Mesendoderm (in vitro differentiated cells): ENCODE data around the gene RYR2.

Experiments
- DNase-seq: peaks from one replicate; pipeline ENCODE4 v3.0.0; 2013
- H2AK5ac ChIP-seq: 2 replicates; pipeline ENCODE4 v1.6.1; 2013; ENCODE audit warnings: low read length, inconsistent platforms
- H2BK120ac ChIP-seq: 2 replicates; pipeline ENCODE4 v1.6.1; 2013; ENCODE audit warnings: low read depth, mild to moderate bottlenecking, low read length, moderate library complexity, mixed read lengths
- H2BK15ac ChIP-seq: replicated peaks from 2 replicates; pipeline ENCODE4 v1.6.1; 2013; ENCODE audit warnings: low read depth, mild to moderate bottlenecking, moderate library complexity
- H2BK5ac ChIP-seq: 2 replicates; pipeline ENCODE4 v1.6.1; 2013; ENCODE audit warnings: low read length, inconsistent platforms
- H3K18ac ChIP-seq: 2 replicates; pipeline ENCODE4 v1.6.1; 2013; ENCODE audit warnings: mild to moderate bottlenecking, low read length, mixed read lengths
- H3K23ac ChIP-seq: one replicate; pipeline ENCODE4 v1.6.1; 2013; ENCODE audit warnings: low read length
- H3K27ac ChIP-seq: 2 replicates; pipeline ENCODE4 v1.5.1; 2013; ENCODE audit warnings: low read depth, mild to moderate bottlenecking, inconsistent platforms, low read length, moderate library complexity
- H3K27me3 ChIP-seq: 2 replicates; pipeline ENCODE4 v1.6.1; 2013; ENCODE audit warnings: low read length, control low read depth, mild to moderate bottlenecking, inconsistent platforms; ENCODE audit not compliant: insufficient read depth, poor library complexity
- H3K36me3 ChIP-seq: 2 replicates; pipeline ENCODE4 v1.6.1; 2013; ENCODE audit warnings: low read length, inconsistent platforms; ENCODE audit not compliant: control insufficient read depth, insufficient read depth
- H3K4ac ChIP-seq: one replicate; pipeline ENCODE4 v1.6.1; 2013; ENCODE audit warnings: low read depth, mild to moderate bottlenecking, low read length, moderate library complexity
- H3K4me1 ChIP-seq: 2 replicates; pipeline ENCODE4 v1.6.1; 2013; ENCODE audit warnings: low read depth, low read length, inconsistent platforms; ENCODE audit not compliant: control insufficient read depth
- H3K4me2 ChIP-seq: 2 replicates; pipeline ENCODE4 v1.6.1; 2013; ENCODE audit warnings: low read length
- H3K4me3 ChIP-seq: 2 replicates; pipeline ENCODE4 v1.5.1; 2013; ENCODE audit warnings: mild to moderate bottlenecking, low read length
- H3K56ac ChIP-seq: one replicate; pipeline ENCODE4 v1.6.1; 2013; ENCODE audit warnings: low read length
- H3K79me1 ChIP-seq: 2 replicates; pipeline ENCODE4 v1.6.1; 2013; ENCODE audit warnings: low read length, inconsistent platforms
- H3K79me2 ChIP-seq: 2 replicates; pipeline ENCODE4 v1.6.1; 2013; ENCODE audit warnings: mild to moderate bottlenecking, low read length; ENCODE audit not compliant: control insufficient read depth, insufficient read depth
- H3K9ac ChIP-seq: 2 replicates; pipeline ENCODE4 v1.6.1; 2013; ENCODE audit warnings: low read length, inconsistent platforms
- H4K5ac ChIP-seq: one replicate; pipeline ENCODE4 v1.6.1; 2013; ENCODE audit warnings: low read length
- H4K8ac ChIP-seq: one replicate; pipeline ENCODE4 v1.6.1; 2013; ENCODE audit warnings: low read depth, mild to moderate bottlenecking, control low read depth, low read length, moderate library complexity
- WGBS: extraction: QIAGEN DNeasy Blood & Tissue Kit; methylation state at CpG from one replicate; pipeline ENCODE4 v1.1.7; 2013; ENCODE audit warnings: low lambda C conversion rate, missing lambda C conversion rate; ENCODE audit not compliant: insufficient coverage; ENCODE audit errors: extremely low coverage; 5-methylcytosine and 5-hydroxymethylcytosine counted together

The RYR2 gene

DNA sequence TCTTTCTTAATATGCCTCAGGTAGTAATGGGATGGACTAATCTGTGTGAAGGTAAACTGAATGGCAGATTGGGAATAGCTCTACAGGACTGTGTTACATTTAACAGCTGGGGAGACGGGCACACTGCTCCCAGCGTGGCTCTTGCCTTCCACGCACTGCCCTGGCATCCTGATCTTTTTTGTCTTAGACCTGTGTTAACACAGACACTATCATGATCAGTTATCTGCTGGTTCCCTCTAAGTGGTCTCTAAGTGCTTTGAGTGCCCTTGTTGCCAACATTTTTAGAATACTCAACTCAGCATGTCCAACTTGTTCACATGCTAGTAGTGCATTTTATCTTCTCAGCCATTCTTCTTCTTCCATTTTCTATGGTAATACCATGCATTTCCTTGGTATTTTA lies 208.1 kb downstream of the RYR2 start:
- no peak overlapping the region for H3K9ac ChIP-seq
- H3K79me1 ChIP-seq: no peaks in the 10 kb centered on the region
- H3K36me3 ChIP-seq: no peaks in the 10 kb centered on the region
- H2BK5ac ChIP-seq: no peak overlapping the region
- no CpG with 5 or more reads among the region's 3 CpGs for WGBS
- no peak overlapping the region for H2AK5ac ChIP-seq
- H3K18ac ChIP-seq: no peak overlapping the region
- no peaks in the 10 kb centered on the region for H3K27me3 ChIP-seq
- H3K79me2 ChIP-seq: no peaks in the 10 kb centered on the region
- no peak overlapping the region for H3K23ac ChIP-seq
- H4K5ac ChIP-seq: no peak overlapping the region
- no peak overlapping the region for H3K56ac ChIP-seq
- H3K4me3 ChIP-seq: no peak overlapping the region
- H3K4me2 ChIP-seq: no peak overlapping the region
- no peak overlapping the region for H2BK120ac ChIP-seq
- DNase-seq: no peak
- H2BK15ac ChIP-seq: no peak overlapping the region
- H3K4ac ChIP-seq: no peak overlapping the region
- H3K27ac ChIP-seq: no peak overlapping the region
- no peak overlapping the region for H4K8ac ChIP-seq
- H3K4me1 ChIP-seq: no peaks in the 10 kb centered on the region

DNA sequence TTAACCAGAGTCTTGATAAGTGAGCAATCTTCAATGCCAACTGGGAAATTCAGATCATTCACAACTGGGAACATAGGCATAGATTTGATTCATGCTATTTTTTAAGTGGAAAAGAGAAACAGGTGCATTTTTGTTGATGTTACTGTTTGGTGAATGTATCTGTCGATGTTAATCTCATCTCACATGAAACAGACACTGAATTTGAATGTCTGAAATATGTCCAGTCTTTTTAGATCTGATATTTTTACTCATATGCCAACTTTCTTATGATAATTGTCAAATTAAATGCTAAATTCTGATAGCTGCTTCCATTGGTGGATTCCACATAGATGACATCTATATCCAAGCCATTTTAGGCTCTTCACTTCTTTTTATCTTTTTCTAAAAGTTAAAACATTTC lies 213.1 kb downstream of the RYR2 start:
- H3K9ac ChIP-seq: no peak overlapping the region
- H4K8ac ChIP-seq: no peak overlapping the region
- no peak for DNase-seq
- no peak overlapping the region for H2BK120ac ChIP-seq
- H3K36me3 ChIP-seq: no peaks in the 10 kb centered on the region
- no peak overlapping the region for H3K56ac ChIP-seq
- no peak overlapping the region for H4K5ac ChIP-seq
- H3K4me2 ChIP-seq: no peak overlapping the region
- H3K27ac ChIP-seq: no peak overlapping the region
- no peak overlapping the region for H3K4ac ChIP-seq
- H2BK15ac ChIP-seq: no peak overlapping the region
- WGBS: no CpG with 5 or more reads among the region's 1 CpG
- H3K79me1 ChIP-seq: peaks cover 2% of the 10 kb centered on the region
- no peaks in the 10 kb centered on the region for H3K27me3 ChIP-seq
- no peak overlapping the region for H3K4me3 ChIP-seq
- peaks cover 3% of the 10 kb centered on the region for H3K79me2 ChIP-seq
- no peak overlapping the region for H3K23ac ChIP-seq
- H2BK5ac ChIP-seq: no peak overlapping the region
- H3K18ac ChIP-seq: no peak overlapping the region
- H2AK5ac ChIP-seq: no peak overlapping the region
- H3K4me1 ChIP-seq: no peaks in the 10 kb centered on the region

DNA sequence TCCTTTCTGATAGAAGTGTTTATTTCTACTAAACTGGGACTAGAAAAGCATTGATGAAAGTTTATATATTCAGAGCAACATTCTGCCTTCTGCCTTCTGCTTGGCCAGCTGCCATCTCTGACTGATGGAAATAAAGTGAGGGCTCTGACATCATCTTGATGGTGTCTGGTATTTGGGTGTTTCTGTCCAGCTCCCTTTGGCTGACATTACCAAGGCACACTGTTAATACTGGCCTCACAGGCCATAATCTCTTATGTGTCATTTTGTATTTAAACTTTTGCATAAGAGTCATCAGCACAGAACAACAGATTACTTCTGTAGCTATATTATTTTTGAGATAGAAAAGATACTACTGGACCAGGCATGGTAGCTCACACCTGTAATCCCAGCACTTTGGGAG lies 216.9 kb downstream of the RYR2 start:
- Histone ChIP-seq H3K56ac (no peak overlapping the region), H2BK120ac (no peak overlapping the region), H2BK15ac (no peak overlapping the region), H3K79me2 (peaks cover 3% of the 10 kb centered on the region), H3K27ac (no peak overlapping the region), H3K4me3 (no peak overlapping the region), H2AK5ac (no peak overlapping the region), H3K79me1 (peaks cover 2% of the 10 kb centered on the region), H3K9ac (no peak overlapping the region), H3K18ac (no peak overlapping the region), H3K23ac (no peak overlapping the region), H3K4me1 (no peaks in the 10 kb centered on the region), H2BK5ac (no peak overlapping the region), H4K5ac (no peak overlapping the region), H3K4ac (no peak overlapping the region), H3K36me3 (no peaks in the 10 kb centered on the region), H3K27me3 (no peaks in the 10 kb centered on the region), H3K4me2 (no peak overlapping the region), H4K8ac (no peak overlapping the region)
- DNase-seq: no peak

DNA sequence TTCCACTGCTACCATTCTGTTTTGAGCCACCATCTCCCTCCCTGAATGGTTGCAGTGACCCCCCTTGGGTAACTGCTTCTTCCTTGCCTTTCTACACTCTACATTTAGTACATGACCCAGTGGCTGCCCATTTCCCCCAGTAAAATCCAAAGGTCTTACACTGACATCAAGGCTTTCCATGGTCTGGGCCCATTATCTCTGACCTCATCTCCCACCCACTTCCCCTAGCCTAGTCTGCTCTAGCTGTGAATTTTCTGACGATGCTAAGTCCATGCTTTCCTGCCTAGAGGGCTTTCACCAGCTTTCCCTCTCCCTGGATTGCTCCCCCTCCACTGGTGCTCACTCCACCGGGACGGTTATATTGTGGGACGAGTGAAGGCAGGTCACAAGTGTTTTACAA lies 219.2 kb downstream of the RYR2 start:
- Histone ChIP-seq H3K36me3 (no peaks in the 10 kb centered on the region), H3K23ac (no peak overlapping the region), H3K9ac (no peak overlapping the region), H3K4ac (no peak overlapping the region), H3K56ac (no peak overlapping the region), H3K18ac (no peak overlapping the region), H2BK15ac (no peak overlapping the region), H3K4me1 (no peaks in the 10 kb centered on the region), H4K5ac (no peak overlapping the region), H3K4me3 (no peak overlapping the region), H3K79me1 (peaks cover 2% of the 10 kb centered on the region), H3K4me2 (no peak overlapping the region), H3K27ac (no peak overlapping the region), H2AK5ac (no peak overlapping the region), H3K79me2 (peaks cover 3% of the 10 kb centered on the region), H3K27me3 (no peaks in the 10 kb centered on the region), H2BK5ac (no peak overlapping the region), H4K8ac (no peak overlapping the region), H2BK120ac (no peak overlapping the region)
- WGBS: no CpG with 5 or more reads among the region's 4 CpGs
- DNase-seq: peak; percentile 15

DNA sequence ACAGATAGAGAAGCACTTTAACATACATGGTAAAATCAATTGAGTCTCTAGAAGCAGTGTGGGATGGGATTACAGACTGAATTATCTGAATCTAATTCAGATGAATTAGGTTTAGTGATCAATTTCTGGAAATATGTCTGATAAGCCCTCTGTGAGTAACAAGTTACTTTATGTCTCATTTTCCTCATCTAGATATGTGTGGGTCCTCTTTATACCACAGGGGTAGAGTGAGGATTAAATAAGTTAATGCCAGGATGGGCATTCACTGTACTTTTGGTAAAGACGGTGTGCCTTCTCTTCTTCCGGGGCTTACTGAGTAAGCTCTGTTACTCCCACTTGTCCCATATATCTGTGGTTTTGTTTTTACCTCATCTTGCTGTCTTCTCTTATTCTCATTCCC lies 225.8 kb downstream of the RYR2 start:
- Histone ChIP-seq H3K79me2 (no peaks in the 10 kb centered on the region), H4K5ac (no peak overlapping the region), H3K9ac (no peak overlapping the region), H3K23ac (no peak overlapping the region), H3K4me2 (no peak overlapping the region), H2BK5ac (no peak overlapping the region), H3K4me3 (no peak overlapping the region), H4K8ac (no peak overlapping the region), H2AK5ac (no peak overlapping the region), H3K27ac (no peak overlapping the region), H2BK120ac (no peak overlapping the region), H3K56ac (no peak overlapping the region), H3K18ac (no peak overlapping the region), H2BK15ac (no peak overlapping the region), H3K27me3 (no peaks in the 10 kb centered on the region), H3K4ac (no peak overlapping the region), H3K4me1 (no peaks in the 10 kb centered on the region), H3K36me3 (no peaks in the 10 kb centered on the region), H3K79me1 (no peaks in the 10 kb centered on the region)
- WGBS: no CpG with 5 or more reads among the region's 2 CpGs
- no peak for DNase-seq

DNA sequence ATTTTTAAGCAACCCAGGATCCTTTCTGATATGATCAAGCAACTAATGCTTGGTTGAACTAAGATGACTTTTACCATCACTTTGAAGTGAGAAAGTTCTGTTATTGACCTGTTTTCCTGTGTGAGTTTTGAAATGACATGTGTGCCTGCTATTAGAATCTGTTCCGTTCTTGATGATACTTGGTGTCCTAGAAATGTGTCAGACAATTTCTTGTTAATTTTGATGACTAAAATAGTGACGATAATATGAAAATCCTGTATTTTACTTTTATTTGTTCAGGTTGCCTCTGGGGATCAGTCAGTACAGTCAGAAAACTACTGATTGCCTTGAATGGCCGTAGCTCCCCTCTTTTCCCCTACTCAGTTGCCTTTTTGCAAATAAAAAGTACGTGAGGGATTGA lies 228.0 kb downstream of the RYR2 start:
- Histone ChIP-seq H3K27ac (no peak overlapping the region), H3K79me1 (no peaks in the 10 kb centered on the region), H4K5ac (no peak overlapping the region), H3K4ac (no peak overlapping the region), H3K27me3 (no peaks in the 10 kb centered on the region), H3K4me3 (no peak overlapping the region), H3K56ac (no peak overlapping the region), H2BK15ac (no peak overlapping the region), H2AK5ac (no peak overlapping the region), H3K9ac (no peak overlapping the region), H3K4me2 (no peak overlapping the region), H3K18ac (no peak overlapping the region), H3K36me3 (no peaks in the 10 kb centered on the region), H3K79me2 (no peaks in the 10 kb centered on the region), H2BK120ac (no peak overlapping the region), H3K4me1 (no peaks in the 10 kb centered on the region), H2BK5ac (no peak overlapping the region), H4K8ac (no peak overlapping the region), H3K23ac (no peak overlapping the region)
- WGBS: no CpG with 5 or more reads among the region's 4 CpGs
- DNase-seq: no peak
